Hepatocyte (in vitro differentiated cells): ENCODE results near the gene OR9G1. TPM values are rescaled to one million over a fixed set of nuclear protein-coding genes. Genes with fewer than 3 reads are reported as not detected.

Experiments used
- DNase-seq: peaks from one replicate; pipeline ENCODE4 v3.0.0-alpha.2; 2016; ENCODE audit warnings: low spot score
- H2AFZ ChIP-seq: fragments of 200-600 bp; sonication (generic); 2 replicates; pipeline ENCODE4 v1.6.0; 2016; ENCODE audit warnings: antibody characterized with exemption, mild to moderate bottlenecking
- H3K27ac ChIP-seq: fragments of 200-600 bp; sonication (generic); 2 replicates; pipeline ENCODE4 v1.5.1; 2016; ENCODE audit warnings: mild to moderate bottlenecking
- H3K27me3 ChIP-seq: fragments of 200-600 bp; sonication (generic); 2 replicates; pipeline ENCODE4 v1.6.1; 2016
- H3K36me3 ChIP-seq: fragments of 200-600 bp; sonication (generic); replicated peaks from 2 replicates; pipeline ENCODE4 v1.5.1; 2016; ENCODE audit warnings: low read depth; ENCODE audit not compliant: insufficient read depth
- H3K4me1 ChIP-seq: fragments of 200-600 bp; sonication (generic); 2 replicates; pipeline ENCODE4 v1.5.1; 2016; ENCODE audit warnings: mild to moderate bottlenecking, moderate library complexity; ENCODE audit not compliant: insufficient read depth
- H3K4me2 ChIP-seq: fragments of 200-600 bp; sonication (generic); 2 replicates; pipeline ENCODE4 v1.6.0; 2016
- H3K4me3 ChIP-seq: fragments of 200-600 bp; sonication (generic); 2 replicates; pipeline ENCODE4 v1.5.1; 2016; ENCODE audit warnings: mild to moderate bottlenecking
- H3K79me2 ChIP-seq: fragments of 200-600 bp; sonication (generic); 2 replicates; pipeline ENCODE4 v1.6.0; 2017; ENCODE audit warnings: mild to moderate bottlenecking
- H3K9me2 ChIP-seq: fragments of 200-600 bp; sonication (generic); replicated peaks from 2 replicates; pipeline ENCODE4 v1.6.0; 2017; ENCODE audit warnings: mild to moderate bottlenecking; ENCODE audit not compliant: insufficient read depth
- H3K9me3 ChIP-seq: fragments of 200-600 bp; sonication (generic); 2 replicates; pipeline ENCODE4 v1.5.1; 2016; ENCODE audit warnings: low read depth, mild to moderate bottlenecking
- H4K20me1 ChIP-seq: fragments of 200-600 bp; sonication (generic); 2 replicates; pipeline ENCODE4 v1.6.0; 2016; ENCODE audit warnings: mild to moderate bottlenecking; ENCODE audit not compliant: insufficient read depth, poor library complexity, severe bottlenecking
- CTCF ChIP-seq: fragments of 200-600 bp; sonication (generic); IDR thresholded peaks from 2 replicates; pipeline ENCODE4 v1.5.1; 2016; ENCODE audit warnings: antibody characterized with exemption, mild to moderate bottlenecking; ENCODE audit not compliant: poor library complexity
- EZH2 ChIP-seq: fragments of 200-600 bp; sonication (generic); IDR thresholded peaks from 2 replicates; pipeline ENCODE4 v1.6.1; 2016; ENCODE audit warnings: antibody characterized with exemption, mild to moderate bottlenecking, borderline replicate concordance
- EZH2phosphoT487 ChIP-seq: fragments of 200-600 bp; sonication (generic); IDR thresholded peaks from one replicate; pipeline ENCODE4 v1.6.1; 2018; ENCODE audit warnings: antibody characterized with exemption, mild to moderate bottlenecking, low read depth, moderate library complexity; ENCODE audit not compliant: unreplicated experiment, severe bottlenecking
- WGBS: methylation state at CpG from one replicate; pipeline ENCODE4 v1.1.6; 2016; ENCODE audit warnings: low lambda C conversion rate; ENCODE audit errors: missing lambda C conversion rate; 5-methylcytosine and 5-hydroxymethylcytosine counted together
- polyA plus RNA-seq: library from polyadenylated mRNA; unstranded; fragments of >200 nt; fragmentation: Nextera tagmentation; extraction: Ambion mirVana; gene quantifications from 2 replicates; pipeline ENCODE4 v1.2.1, GENCODE V29; 2016
- total RNA-seq: library from RNA; depleted of rRNA; stranded (reverse); fragments of >200 nt; gene quantifications from 2 replicates; pipeline ENCODE4 v1.2.3, GENCODE V29; 2014

Gene OR9G1
- not detected in 2 replicates for total RNA-seq
- not detected in 2 replicates for polyA plus RNA-seq

- H3K27me3 ChIP-seq = no peaks in the 10 kb centered on the region
- H3K9me2 ChIP-seq = no peaks in the 10 kb centered on the region
- no peaks in the 10 kb centered on the region for H3K79me2 ChIP-seq
- no peak for DNase-seq
- no peak for TF ChIP-seq EZH2
- no peak for TF ChIP-seq CTCF
- TF ChIP-seq EZH2phosphoT487 = no peak
- no peak within 1 kb of the TSS for H3K4me3 ChIP-seq
- H3K27ac ChIP-seq = no peak within 1 kb of the TSS
- H3K9me3 ChIP-seq = no peaks in the 10 kb centered on the region
- H3K4me2 ChIP-seq = no peak within 1 kb of the TSS
- H3K36me3 ChIP-seq = no peaks in the 10 kb centered on the region
- H3K4me1 ChIP-seq = no peaks in the 10 kb centered on the region
- H2AFZ ChIP-seq = no peak within 1 kb of the TSS
- 93% methylated on average over 1 of the region's 1 CpG for WGBS
- no peaks in the 10 kb centered on the region for H4K20me1 ChIP-seq
These were observed at the start of gene OR9G1 for GRCh38 chr11:56698795-56699194. Gene OR9G1 (plus strand): TSS chr11:56699095. CDS start chr11:56700388, 1,293 bp downstream.

GRCh38 chr11:56659755-56660154, 39.1 kb upstream of the OR9G1 start:
- Histone ChIP-seq H3K4me2 (no peak overlapping the region), H3K27ac (no peak overlapping the region), H2AFZ (no peak overlapping the region), H3K9me3 (no peaks in the 10 kb centered on the region), H3K4me1 (no peaks in the 10 kb centered on the region), H3K4me3 (no peak overlapping the region), H3K79me2 (no peaks in the 10 kb centered on the region), H4K20me1 (no peaks in the 10 kb centered on the region), H3K27me3 (no peaks in the 10 kb centered on the region), H3K36me3 (no peaks in the 10 kb centered on the region), H3K9me2 (no peaks in the 10 kb centered on the region)
- 30% methylated on average over 3 of the region's 3 CpGs for WGBS
- TF ChIP-seq EZH2 (no peak), EZH2phosphoT487 (no peak), CTCF (no peak)
- no peak for DNase-seq

- no peak within 1 kb of the TSS for H3K27ac ChIP-seq
- no peaks in the 10 kb centered on the region for H3K9me2 ChIP-seq
- no peak for DNase-seq
- H2AFZ ChIP-seq = no peak within 1 kb of the TSS
- no peak within 1 kb of the TSS for H3K4me2 ChIP-seq
- no peak within 1 kb of the TSS for H3K4me3 ChIP-seq
- no peaks in the 10 kb centered on the region for H3K4me1 ChIP-seq
- TF ChIP-seq CTCF = no peak
- no peak for TF ChIP-seq EZH2phosphoT487
- no peak for TF ChIP-seq EZH2
- 76% methylated on average over 2 of the region's 2 CpGs for WGBS
- H3K36me3 ChIP-seq = no peaks in the 10 kb centered on the region
- no peaks in the 10 kb centered on the region for H3K27me3 ChIP-seq
- no peaks in the 10 kb centered on the region for H3K79me2 ChIP-seq
- H3K9me3 ChIP-seq = no peaks in the 10 kb centered on the region
- no peaks in the 10 kb centered on the region for H4K20me1 ChIP-seq
These were observed 35.5 kb upstream of the OR9G1 start, which contains the start of gene OR5AR1 for GRCh38 chr11:56663386-56663785. Gene OR5AR1 (plus strand): TSS chr11:56663686. CDS start chr11:56663686, 0 bp downstream.

GRCh38 chr11:56670984-56671383, 27.9 kb upstream of the OR9G1 start:
- no peak for DNase-seq
- no peaks in the 10 kb centered on the region for H3K9me2 ChIP-seq
- no peaks in the 10 kb centered on the region for H3K79me2 ChIP-seq
- TF ChIP-seq EZH2phosphoT487 (no peak), CTCF (no peak), EZH2 (no peak)
- WGBS = 87% methylated on average over 2 of the region's 2 CpGs
- H3K27ac ChIP-seq = no peak overlapping the region
- no peak overlapping the region for H3K4me3 ChIP-seq
- H2AFZ ChIP-seq = no peak overlapping the region
- no peak overlapping the region for H3K4me2 ChIP-seq
- no peaks in the 10 kb centered on the region for H3K27me3 ChIP-seq
- no peaks in the 10 kb centered on the region for H3K9me3 ChIP-seq
- no peaks in the 10 kb centered on the region for H3K4me1 ChIP-seq
- no peaks in the 10 kb centered on the region for H3K36me3 ChIP-seq
- H4K20me1 ChIP-seq = no peaks in the 10 kb centered on the region
